Gastrocnemius medialis (tissue), 4 donors: Measurements from ENCODE around the gene ABCC10.

Experiments
- CTCF ChIP-seq, 5 experiments: fragments of 450-650 bp in 3 of 5; fragments of 200-600 bp in 2 of 5; sonication (generic) in 2 of 5; IDR thresholded peaks in 4 of 5; conservative IDR thresholded peaks in 1 of 5; 1 replicate in 4 of 5; 2 replicates in 1 of 5; pipeline ENCODE4 v1.5.1; 2016 to 2019; ENCODE audit warnings: antibody characterized with exemption in 5 of 5, mild to moderate bottlenecking in 3 of 5, moderate library complexity in 3 of 5
- POLR2A ChIP-seq, 2 donors: fragments of 450-650 bp; IDR thresholded peaks; one replicate each; pipeline ENCODE4 v1.6.1; 2017; ENCODE audit warnings: antibody characterized with exemption in 2 of 2, mild to moderate bottlenecking in 2 of 2, moderate library complexity in 2 of 2

GRCh38 chr6:43497129-43497396, 69.7 kb downstream of the ABCC10 start:
- TF ChIP-seq POLR2A (IDR thresholded peaks at IDR 0.05) (no peak), CTCF (IDR thresholded peaks at IDR 0.05 in 4 of 5, conservative IDR thresholded peaks at IDR 0.05 in 1 of 5) (no peak)
